HG03175 (cell line): ENCODE results near the gene BPNT1.

Experiments used
- ATAC-seq: cut with Tn5 transposase; IDR thresholded peaks from one replicate; pipeline ENCODE4 v1.9.1; 2021; ENCODE audit warnings: mild to moderate bottlenecking, moderate library complexity; ENCODE audit not compliant: unreplicated experiment

The BPNT1 gene

DNA sequence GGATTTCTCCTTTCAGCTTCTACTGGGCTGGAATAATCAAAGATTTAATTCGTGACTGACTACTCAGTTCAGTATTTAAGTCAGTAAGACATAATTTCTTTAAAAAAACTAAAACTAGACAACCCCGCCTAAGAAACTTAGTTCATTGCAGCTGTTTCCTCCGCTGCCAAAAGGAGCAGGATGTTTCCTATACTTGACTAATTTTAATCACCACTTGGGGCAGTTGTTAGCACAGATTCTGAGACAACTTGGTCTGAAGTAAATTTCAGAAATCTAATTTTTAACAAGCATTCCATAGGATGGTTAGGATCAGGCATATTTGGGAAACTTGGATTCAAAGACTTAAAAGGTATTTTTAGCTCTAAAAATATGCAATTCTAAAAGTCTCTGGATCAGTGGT lies 77.3 kb downstream of the BPNT1 start:
- ATAC-seq: no peak

DNA sequence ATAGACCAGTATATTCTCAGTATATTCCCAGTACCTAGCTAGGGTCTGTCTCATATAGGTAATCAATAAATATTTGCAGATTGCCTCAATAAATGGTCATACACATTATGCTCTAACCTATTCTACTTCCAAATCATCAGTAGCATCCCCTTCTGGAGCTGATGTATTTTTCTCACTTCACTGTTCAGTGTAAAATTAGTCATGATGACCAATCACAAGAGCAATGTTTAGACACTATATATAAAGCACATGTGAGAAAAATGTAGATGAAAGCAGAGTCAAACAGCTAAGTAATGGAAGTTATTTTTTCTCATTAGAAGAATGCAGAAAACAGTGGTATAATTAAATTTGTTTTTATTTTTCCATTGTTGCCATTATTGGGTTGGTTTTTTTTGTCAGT lies 78.0 kb downstream of the BPNT1 start:
- no peak for ATAC-seq
